Activated gamma-delta T cell (primary cell): Measurements from ENCODE around the gene COL1A2.

Experiments
- DNase-seq: peaks from one replicate; lab custom pipeline; 2025; lab: John Stamatoyannopoulos, UW

COL1A2 gene

GRCh38 chr7:94434042-94434441 lies 39.3 kb downstream of the COL1A2 start:
- no peak for DNase-seq

- no peak for DNase-seq
These were observed 41.4 kb downstream of the COL1A2 start for GRCh38 chr7:94436018-94436604.

DNA sequence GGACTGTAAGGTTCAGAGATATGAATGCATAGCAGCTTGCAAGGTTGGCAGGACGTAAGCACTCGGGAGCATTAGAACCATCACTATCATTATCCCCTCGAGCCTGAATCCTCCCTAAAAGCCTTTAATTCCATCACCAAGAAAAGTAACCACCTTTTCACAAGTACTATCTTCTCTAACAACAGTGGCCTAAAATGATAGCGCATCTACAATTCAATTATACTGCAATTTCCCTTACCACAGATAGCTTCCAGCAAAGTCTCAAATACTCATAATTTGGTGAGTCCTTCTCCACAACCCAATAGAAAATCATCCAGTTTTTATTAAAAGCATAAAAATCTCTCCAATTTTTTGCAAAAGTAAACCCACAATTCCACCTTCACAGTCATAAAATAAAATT lies 42.0 kb downstream of the COL1A2 start:
- no peak for DNase-seq

DNA sequence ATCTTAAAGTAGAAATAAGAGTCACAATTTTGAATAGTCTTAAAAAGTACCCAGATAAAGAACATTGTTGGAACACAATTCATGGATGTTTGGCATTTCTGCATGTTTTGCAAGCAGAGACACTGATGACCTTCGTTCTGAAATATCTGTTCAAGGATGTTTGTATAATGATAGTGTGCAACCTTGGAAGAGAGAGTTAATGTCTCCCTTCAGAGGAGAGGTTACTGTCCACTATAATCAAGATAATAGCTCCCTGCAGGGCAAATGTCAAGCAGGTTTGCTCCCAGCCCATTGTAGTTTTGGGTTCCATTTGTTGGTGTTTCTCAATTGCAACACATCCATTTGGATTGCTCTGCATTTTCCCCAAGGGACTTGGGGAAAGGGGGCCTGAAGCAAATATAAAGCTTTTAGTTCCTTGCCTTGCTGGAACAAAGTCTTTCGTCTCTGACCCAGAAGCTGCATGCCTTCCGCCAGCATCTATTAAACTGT lies 45.2 kb downstream of the COL1A2 start:
- DNase-seq, result no peak

DNA sequence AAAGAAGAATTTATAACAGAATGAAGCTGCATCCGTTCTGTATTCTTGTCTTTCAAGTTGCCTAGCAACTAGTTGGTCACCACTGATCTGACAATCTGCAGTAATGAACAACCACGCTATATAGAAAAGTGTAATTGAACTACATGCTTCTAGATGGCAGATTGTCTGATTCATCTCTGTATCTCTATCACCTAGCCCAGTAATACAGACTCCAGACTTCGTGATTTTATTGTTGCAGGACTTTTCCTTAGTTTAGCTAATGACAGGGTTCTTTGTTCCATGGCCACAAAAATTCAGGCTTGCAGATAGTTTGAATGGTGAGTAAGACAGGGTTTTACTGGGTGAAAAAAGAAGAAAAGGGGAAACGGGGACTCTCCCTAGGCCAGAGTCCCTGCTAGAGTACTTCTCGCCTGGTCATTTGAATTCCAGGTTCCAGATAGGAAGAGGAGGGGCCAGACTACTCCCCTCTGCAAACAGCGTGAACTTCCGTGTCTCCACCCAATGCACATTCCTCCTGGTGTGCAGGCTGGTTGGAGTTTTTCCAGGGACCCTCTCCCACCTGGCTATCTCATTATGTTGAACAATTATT lies 45.9 kb downstream of the COL1A2 start:
- no peak for DNase-seq

GRCh38 chr7:94441138-94441537 lies 46.4 kb downstream of the COL1A2 start:
- DNase-seq, result no peak

- DNase-seq, result no peak
These were observed 47.9 kb downstream of the COL1A2 start for GRCh38 chr7:94442639-94443038.

GRCh38 chr7:94444813-94445212 lies 50.1 kb downstream of the COL1A2 start:
- DNase-seq, result no peak

DNA sequence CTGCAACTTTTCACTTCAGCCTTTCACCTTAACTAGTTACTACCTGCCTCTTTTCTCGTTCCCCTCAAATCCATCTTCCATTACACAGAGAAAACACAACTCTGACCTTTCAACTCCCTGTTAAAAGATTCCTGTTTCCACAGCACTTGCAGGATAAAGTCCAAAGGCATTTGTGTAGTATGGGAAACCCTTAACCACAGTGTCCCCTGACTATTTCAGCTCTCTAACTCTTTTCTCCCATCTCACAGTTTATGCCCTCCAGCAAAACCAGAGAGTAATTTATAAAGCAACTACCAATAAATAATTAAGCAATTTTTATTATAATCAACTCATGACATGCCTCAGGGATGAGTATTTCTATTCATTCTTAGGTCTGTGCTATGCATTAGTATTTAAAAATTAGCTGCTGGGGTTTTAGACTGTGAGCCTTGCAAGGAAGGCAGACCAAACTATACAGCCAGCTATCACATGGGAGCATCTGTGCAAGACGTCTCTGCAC lies 51.0 kb downstream of the COL1A2 start:
- DNase-seq, result no peak

GRCh38 chr7:94446308-94446707 lies 51.6 kb downstream of the COL1A2 start:
- DNase-seq, result no peak

- DNase-seq, result no peak
These were observed 54.5 kb downstream of the COL1A2 start for GRCh38 chr7:94449151-94449725.

DNA sequence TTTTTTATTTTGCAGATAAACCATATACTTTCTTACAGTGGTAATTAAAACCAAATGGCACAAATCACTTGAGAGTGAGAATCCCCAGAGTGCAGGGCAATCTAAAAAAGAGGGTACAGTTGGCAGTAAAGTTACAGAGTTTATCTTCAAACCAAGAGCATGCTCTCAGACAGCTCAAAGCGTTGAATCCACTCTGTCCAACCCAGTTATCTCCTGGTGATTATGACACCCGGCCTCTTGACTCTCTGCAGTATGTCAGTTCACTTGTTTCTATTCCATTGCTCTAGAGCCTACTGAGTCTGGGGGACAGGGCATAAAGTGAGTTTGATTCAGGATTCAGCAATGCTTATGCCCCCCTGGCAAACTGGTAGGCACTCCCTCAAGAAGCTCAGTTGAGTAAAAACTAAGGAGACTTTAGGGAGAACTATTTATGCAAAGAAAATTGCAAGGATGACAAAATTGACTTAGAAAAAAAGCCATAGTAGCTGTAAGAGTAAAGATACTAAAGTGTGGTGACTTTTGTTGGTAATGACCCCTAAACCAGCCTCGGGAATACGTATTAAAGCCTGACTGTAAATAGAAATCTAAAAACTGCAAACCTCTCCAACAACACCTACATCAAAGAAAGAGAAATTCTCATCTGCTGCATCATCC lies 55.5 kb downstream of the COL1A2 start:
- DNase-seq, result no peak

DNA sequence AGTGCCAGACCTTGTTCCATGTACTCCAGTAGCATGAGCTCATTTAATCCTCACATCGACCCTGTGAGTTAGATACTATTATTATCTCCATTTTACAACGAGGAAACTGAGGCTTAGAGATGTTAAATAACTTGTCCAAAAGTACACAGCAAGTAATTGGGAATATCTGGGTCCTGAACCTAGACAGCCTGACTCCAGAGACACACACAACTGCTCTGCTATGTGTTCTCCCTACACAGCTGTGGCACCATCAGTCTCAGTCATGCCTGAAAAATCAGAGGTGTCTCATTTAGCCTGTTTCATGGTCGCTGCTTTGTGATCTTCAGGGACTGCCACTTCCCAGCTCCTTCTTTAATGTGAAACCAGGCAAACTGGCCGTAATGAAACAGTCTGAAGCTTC lies 56.5 kb downstream of the COL1A2 start:
- DNase-seq, result no peak

GRCh38 chr7:94452239-94452638 lies 57.5 kb downstream of the COL1A2 start:
- DNase-seq, result no peak

GRCh38 chr7:94453898-94454297 lies 59.2 kb downstream of the COL1A2 start:
- DNase-seq, result no peak

- no peak for DNase-seq
These were observed 63.3 kb downstream of the COL1A2 start for GRCh38 chr7:94458041-94458440.

GRCh38 chr7:94466516-94466915 lies 71.8 kb downstream of the COL1A2 start:
- DNase-seq, result no peak

DNA sequence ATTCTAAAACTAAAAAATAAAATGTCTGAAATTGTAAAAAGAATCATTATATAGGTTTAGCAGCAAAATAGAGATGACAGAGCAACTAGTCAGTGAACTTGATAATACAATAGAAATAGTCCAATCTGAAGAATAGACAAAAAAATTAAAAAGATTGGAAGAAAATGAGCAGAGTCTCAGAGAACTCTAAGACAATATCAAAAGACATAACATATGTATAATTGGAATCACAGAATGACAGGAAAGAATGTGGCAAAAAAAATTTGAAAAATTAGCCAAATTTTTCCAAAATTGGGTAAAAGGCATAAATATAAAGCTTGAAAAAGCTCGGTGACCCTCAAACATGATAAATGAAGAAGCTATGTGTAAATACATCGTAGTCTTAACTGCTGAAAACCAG lies 76.9 kb downstream of the COL1A2 start:
- DNase-seq, result no peak

GRCh38 chr7:94472608-94473007 lies 77.9 kb downstream of the COL1A2 start:
- no peak for DNase-seq

DNA sequence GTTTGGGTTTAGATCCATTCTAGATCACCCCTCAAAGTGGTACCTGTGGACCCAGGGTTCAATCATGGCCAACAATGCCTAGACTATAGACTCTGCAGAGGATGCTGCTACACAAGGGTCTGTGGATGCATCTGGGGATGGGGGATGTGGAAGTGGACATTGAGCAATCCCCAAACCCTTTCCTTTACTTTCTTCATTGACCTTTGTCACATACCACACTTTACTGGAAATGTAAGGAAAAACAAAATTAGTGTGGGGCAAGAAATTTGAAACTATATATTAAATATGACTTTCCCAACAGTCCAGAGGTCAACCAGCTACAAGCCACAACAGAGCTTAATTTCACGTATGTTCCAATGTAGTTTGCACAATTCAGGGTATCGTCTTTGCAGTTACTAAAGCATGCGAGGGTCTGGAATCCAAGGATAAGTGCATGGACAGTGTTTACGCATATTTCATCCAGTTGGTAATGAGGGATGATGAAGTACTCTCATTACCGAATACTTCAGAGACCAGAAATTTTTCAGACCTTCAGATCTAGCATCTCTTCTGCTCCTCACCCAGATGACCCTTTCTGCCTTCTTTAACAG lies 81.7 kb downstream of the COL1A2 start:
- DNase-seq, result no peak

DNA sequence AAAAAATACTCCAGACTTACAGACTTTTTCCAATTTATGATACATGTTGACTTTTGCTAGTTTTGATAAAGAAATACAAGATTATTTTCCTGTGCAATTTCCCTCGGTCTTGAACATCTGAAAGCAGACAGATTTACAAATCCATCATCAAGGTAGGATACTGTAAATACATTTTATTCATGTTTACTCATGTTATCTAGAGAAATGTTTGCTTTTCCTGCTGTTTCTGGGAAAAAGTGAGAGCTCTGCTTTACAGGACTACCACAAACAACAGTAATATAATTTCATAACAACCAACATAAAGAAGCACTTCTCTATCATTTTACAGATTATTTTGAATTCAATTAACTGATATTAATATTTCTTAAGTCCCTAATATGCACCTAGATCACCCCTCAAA lies 83.2 kb downstream of the COL1A2 start:
- no peak for DNase-seq

GRCh38 chr7:94478648-94479214 lies 84.0 kb downstream of the COL1A2 start:
- no peak for DNase-seq
